GM10248 (cell line): ENCODE results near the gene WFDC5.

Source experiments
- CTCF ChIA-PET: fragments of 300-600 bp; sonication (Branson Sonifier 250); formaldehyde crosslinking; extraction: SDS; loops from one replicate; lab custom pipeline; 2021; ENCODE audit warnings: antibody characterized with exemption; lab: Yijun Ruan, JAX
- POLR2A ChIA-PET: fragments of 350-650 bp; sonication (Branson Sonifier 250); formaldehyde crosslinking; extraction: SDS; loops from one replicate; lab custom pipeline; 2020; ENCODE audit warnings: antibody characterized with exemption; lab: Yijun Ruan, JAX
- DNase-seq: peaks from one replicate; pipeline ENCODE4 v3.0.0; 2012; ENCODE audit errors: extremely low spot score
- CTCF ChIP-seq: IDR thresholded peaks from 2 replicates; pipeline ENCODE4 v1.5.1; 2012; ENCODE audit warnings: mild to moderate bottlenecking, low read depth; ENCODE audit errors: extremely low read depth, missing control alignments, control extremely low read depth

WFDC5 gene

GRCh38 chr20:45103072-45103471, 11.9 kb downstream of the WFDC5 start:
- ChIA-PET CTCF (interaction anchor here (2.4 to 4.7 kb wide), 2 partner anchors 9 to 188 kb away, joined by 16 to 17 read pairs; no protein-coding TSS in a partner anchor), POLR2A (no interaction called here)
- TF ChIP-seq CTCF, result no peak
- no peak for DNase-seq

- DNase-seq, result no peak
- TF ChIP-seq CTCF, result no peak
- ChIA-PET POLR2A (no interaction called here), CTCF (interaction anchor here (2.2 to 11.4 kb wide), 4 partner anchors 9 to 191 kb away, joined by 7 to 183 read pairs (median 40); partner anchors contain the start of gene WFDC5)
Observed at GRCh38 chr20:45101333-45101850, 13.6 kb downstream of the WFDC5 start.

- TF ChIP-seq CTCF, result no peak
- POLR2A ChIA-PET, result no interaction called here
- CTCF ChIA-PET, result interaction anchor here (0.6 to 11.4 kb wide), 6 partner anchors 9 to 353 kb away, joined by 4 to 183 read pairs (median 9); partner anchors contain the start of gene WFDC5
- DNase-seq, result no peak
Observed at GRCh38 chr20:45100563-45101245, 14.3 kb downstream of the WFDC5 start, which contains the start of gene KCNS1. Gene KCNS1, minus strand, starts transcription at chr20:45101127. Its CDS starts 1,891 bp downstream, at chr20:45099236.

GRCh38 chr20:45098103-45098773, 16.7 kb downstream of the WFDC5 start:
- DNase-seq, result no peak
- ChIA-PET CTCF (interaction anchor here (0.6 to 11.4 kb wide), 4 partner anchors 12 to 415 kb away, joined by 3 to 183 read pairs (median 36); partner anchors contain the start of gene WFDC5), POLR2A (no interaction called here)
- TF ChIP-seq CTCF, result no peak

GRCh38 chr20:45097485-45098102, 17.4 kb downstream of the WFDC5 start:
- peak; percentile 47 for TF ChIP-seq CTCF
- CTCF ChIA-PET, result interaction anchor here (0.6 to 11.4 kb wide), 16 partner anchors 12 to 674 kb away, joined by 3 to 183 read pairs (median 14); partner anchors contain the start of gene WFDC5
- DNase-seq, result peak; percentile 48
- POLR2A ChIA-PET, result no interaction called here

GRCh38 chr20:45096781-45097180, 18.2 kb downstream of the WFDC5 start:
- no peak for TF ChIP-seq CTCF
- CTCF ChIA-PET, result interaction anchor here (1.0 to 11.4 kb wide), 39 partner anchors 10 to 675 kb away, joined by 3 to 183 read pairs (median 6); partner anchors contain the start of genes STK4, TOMM34, WFDC12 and WFDC5
- no peak for DNase-seq
- POLR2A ChIA-PET, result no interaction called here
